HG03139 (cell line): ENCODE data around the gene PFAS.

ENCODE experiments used
- ATAC-seq: cut with Tn5 transposase; IDR thresholded peaks from one replicate; pipeline ENCODE4 v1.9.1; 2021; ENCODE audit not compliant: unreplicated experiment

Gene PFAS

DNA sequence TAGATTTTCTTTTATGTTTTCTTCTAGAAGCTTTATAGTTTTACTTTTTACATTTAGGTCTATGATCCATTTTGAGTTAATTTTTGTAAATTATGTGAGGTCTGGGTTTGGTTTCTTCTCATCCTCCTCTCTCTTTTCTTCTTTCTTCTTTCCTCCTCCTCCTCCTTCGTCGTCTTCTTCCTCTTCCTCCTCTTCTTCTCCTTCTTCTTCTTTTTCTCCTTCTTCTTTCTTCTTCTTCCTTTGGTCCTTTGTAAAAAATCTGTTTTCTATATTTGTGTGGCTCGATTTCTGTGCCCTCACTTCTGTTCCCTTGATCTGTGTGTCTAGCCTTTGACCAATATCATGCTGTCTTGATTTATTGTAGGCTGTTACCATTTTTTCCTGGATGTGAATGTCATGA is 51.1 kb downstream of the PFAS start:
- no peak for ATAC-seq

DNA sequence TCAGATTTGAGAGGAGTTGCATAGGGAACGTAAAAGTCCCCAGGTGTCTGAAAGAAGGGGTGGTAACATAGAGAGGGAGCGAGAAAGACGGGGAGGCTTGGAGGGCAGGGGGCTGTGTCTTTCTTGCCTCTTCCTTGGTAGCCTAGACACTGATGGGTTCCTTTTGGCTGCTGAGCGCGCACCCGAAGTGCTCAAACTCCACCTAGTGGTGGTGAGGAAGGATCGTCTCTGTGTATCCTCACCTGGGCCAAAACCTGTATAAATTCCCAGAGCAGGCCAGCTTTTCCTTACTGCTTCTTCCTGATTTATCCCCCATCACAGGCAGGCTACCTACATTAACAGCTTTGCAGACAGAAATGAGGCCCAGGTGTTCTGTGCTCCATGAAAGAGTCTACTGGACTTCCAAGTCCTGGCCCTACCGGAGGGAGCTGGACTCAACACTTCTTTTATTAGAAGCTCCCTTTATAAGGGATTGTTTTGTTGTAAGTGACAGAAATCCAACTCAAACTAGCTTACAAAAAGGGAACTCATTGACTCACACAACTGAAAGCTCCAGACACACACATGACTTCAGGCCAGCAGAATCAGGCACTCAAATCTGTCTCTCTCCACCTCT is 51.6 kb downstream of the PFAS start:
- ATAC-seq = no peak

DNA sequence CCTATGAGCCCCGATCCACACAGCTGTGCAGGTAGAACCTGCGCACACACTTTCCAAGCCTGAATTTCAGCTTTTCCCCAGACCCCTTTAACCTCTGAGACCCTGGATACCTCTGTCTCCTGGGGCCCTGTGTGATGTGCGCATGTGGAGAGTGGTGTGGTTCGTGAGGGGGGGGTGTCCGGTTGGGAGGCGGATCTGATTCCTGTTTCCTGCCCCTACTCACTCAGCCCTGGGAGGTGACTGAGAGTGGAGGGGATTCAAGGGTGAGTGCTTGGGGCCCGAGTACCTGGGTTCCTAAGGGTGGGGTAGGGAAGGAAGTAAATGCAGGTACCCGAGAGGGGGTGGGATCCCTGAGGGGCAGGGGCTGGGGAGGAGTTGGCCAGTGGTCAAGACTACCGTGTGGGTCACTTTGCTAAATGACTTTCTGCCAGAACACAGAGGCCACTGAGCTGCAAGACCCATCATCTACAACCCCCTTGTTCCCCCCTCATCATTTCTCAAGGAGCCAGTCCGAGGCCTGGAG is 61.6 kb downstream of the PFAS start:
- no peak for ATAC-seq

DNA sequence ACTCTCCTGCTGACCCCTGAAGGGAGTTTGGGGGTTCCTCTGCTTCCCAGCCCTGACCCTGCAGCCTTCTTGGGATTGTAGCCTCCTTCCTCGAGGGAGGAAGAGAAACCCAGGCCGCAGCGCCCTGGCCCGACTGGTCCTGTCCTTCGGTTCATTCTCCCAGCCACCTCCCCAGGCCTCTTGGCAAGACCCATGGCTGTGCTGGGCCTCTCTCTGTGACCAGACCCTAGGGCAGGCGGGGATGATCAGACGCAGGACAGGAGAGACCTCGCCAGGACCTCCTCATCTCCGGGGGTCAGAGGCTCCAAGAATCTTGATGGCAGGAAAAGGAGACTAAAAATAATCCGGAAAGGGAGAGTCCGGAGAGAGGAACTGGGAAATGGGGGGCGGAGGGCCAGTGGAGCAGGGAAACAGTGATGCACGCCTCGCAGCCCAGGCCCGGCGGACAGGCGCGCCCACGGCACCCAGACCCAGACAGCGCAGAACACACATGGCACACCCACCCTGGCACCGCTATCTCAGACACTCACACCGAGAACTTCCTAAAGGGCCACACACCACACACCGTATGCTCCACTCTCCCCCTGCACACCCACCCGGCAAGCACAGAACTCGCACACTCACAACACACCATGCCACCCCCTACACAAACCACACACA is 62.2 kb downstream of the PFAS start:
- ATAC-seq = no peak

DNA sequence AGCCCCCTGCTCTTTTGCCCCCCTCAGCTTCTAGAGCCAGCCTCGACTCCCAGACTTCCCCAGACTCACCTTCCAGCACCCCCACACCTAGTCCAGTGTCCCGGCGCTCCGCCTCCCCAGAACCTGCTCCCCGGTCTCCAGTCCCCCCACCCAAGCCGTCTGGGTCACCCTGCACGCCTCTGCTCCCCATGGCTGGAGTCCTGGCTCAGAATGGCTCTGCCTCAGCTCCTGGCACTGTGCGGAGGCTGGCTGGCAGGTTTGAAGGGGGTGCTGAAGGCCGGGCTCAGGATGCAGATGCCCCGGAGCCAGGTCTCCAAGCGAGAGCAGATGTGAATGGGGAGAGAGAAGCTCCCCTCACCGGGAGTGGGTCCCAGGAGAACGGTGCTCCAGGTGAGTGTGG is 63.2 kb downstream of the PFAS start:
- no peak for ATAC-seq

DNA sequence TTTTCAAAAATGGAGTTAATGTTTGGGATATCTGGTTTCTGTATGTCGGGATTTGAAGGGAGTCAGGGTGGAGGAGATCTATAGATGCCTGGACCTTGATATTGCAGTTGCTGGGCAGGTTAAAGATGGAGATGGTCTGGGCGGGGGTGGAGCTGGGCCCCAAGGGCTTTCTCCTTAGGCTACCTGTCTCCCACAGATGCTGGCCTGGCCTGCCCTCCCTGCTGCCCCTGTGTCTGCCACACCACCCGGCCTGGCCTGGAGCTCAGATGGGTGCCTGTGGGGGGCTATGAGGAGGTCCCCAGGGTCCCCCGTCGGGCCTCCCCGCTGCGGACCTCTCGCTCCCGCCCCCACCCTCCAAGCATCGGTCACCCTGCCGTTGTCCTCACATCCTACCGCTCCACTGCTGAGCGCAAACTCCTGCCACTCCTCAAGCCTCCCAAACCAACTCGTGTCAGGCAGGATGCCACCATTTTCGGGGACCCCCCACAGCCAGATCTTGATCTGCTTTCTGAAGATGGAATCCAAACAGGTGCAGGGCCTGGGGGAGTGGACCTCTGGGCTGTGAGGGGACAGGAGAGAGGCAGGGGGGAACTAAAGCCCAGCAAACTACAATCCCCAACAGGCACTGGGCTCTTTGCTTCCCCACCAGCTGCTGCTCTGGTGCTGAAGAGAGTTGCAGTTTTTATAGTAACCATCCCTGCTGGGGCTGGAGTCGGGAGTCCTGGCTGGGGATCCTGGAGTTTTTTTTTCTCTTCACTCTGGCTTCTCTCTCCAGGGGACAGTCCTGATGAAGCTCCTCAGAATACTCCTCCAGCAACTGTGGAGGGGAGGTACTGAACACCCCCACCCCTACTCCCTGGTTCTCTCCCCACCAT is 63.9 kb downstream of the PFAS start:
- ATAC-seq = no peak

DNA sequence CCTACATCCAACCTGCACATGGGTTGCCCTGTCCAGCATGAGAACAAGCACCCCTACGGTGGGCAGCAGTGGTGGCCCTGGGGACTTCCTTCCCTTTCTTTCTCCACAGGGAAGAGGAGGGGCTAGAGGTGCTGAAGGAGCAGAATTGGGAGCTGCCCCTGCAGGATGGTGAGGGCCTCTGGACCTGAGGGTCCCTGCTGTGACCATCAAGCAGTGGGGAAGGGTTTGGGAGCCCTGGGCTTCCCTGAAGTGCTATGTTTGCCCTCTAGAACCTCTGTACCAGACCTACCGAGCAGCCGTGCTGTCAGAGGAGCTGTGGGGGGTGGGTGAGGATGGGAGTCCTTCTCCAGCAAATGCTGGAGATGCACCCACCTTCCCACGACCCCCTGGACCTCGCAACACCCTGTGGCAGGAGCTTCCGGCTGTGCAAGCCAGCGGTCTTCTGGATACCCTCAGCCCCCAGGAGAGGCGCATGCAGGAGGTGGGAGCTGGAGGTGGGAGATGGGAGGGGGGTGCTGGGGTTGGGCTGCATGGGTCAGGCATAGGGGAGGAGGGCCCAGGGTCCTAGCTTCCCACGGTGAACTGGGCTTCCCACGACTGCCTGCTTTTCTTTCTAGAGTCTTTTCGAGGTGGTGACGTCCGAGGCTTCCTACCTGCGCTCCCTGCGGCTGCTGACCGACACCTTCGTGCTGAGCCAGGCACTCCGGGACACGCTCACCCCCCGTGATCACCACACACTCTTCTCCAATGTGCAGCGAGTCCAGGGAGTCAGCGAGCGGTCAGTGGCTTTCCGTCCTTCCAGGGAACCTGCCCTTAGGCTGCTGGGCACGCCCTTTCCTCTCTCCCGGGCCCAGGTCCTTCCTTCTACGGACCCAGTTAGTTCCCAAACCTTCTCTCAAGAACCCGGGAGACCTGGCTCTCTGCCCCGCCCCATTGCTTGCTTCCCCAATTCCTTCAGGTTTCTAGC is 66.0 kb downstream of the PFAS start:
- no peak for ATAC-seq

DNA sequence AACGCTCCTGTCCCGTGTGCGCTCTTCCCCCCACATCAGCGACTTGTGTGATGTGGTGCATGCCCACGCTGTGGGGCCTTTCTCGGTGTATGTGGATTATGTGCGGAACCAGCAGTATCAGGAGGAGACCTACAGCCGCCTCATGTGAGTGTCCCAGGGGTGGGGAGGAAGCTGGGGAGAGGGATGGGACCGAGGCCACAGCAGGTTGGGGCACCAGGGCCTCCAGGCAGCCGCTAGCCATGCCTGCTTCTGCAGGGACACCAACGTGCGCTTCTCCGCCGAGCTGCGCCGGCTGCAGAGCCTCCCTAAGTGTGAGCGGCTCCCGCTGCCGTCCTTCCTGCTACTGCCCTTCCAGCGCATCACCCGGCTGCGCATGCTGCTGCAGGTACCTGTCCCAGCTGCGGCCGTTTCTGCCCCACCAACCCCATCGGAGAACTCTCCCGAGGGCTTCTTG is 66.7 kb downstream of the PFAS start:
- no peak for ATAC-seq

DNA sequence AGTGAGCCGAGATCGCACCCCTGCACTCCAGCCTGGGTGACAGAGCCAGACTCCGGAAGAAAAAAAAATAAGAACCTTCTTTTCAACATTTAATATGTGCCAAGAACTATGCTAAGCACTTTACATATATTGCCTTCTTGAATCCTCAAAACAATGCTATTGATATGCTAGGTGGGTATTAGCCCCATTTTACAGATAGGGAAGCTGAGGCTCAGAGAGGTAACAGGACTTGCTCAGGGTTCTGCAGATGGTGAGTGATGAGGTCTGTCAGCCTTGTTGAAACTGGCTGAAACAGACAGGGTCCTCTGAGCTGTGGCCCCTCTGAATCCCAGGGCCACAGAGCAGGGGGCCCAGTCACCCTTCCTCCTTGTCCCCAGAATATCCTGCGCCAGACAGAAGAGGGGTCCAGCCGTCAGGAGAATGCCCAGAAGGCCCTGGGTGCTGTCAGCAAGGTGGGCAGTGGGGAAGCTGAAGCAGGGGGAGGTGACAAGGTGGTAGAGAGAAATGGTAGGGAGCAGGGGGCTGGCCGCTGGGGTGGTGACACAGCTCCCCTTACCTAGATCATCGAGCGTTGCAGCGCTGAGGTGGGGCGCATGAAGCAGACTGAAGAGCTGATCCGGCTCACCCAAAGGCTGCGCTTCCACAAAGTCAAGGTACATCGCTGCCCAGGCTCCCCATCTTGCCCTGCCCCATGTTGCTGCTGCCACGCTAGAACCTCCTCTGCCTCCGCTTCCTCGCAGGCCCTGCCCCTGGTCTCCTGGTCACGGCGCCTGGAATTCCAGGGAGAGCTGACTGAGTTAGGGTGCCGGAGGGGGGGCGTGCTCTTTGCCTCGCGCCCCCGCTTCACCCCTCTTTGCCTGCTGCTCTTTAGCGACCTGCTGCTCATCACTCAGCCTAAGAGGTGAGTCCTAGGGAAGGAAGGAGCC is 69.2 kb downstream of the PFAS start:
- no peak for ATAC-seq
